ENCODE data around the gene WDR77.

DNA sequence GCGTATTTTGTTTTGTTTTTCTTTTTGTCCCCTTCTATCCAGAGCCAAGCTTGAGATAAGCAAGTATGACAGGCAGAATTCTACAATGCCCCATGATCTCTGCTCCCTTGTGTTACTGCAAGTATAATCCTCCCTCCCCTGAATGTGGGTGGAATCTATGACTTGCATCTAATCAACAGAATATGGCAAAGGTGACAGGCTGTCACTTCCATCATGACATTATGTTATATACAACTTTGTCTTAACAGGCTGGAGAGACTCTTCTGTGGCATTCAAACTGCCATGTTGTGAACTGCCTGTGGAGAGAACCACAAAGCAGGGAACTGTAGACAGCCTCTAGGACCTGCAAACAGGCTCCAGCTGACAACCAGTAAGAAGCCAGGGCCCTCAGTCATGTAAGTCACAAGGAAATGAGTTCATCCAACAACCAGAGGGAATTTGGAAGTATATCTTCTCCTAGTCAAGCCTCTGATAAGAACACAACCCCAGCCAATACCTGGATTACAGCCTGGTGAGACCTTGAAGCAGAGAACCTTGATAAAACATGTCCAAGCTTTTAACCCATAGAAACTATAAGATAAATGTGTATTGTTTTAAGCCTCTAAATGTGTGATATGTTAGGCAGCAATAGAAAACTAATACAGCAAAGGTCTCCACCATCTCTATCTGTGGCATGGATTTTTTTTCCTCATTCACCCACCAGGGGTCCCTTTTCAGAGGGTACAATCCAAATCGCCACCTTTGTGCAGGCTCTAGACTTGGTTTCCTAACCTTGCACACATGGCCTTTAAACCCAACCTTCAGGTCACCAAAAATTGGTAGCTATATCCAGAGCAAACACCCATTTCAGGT is 19.0 kb upstream of the WDR77 start:
- TF ChIP-seq FOXA1 (IDR thresholded peaks at IDR 0.05) (no peak), SUZ12 (IDR thresholded peaks at IDR 0.05) (no peak), SP1 (IDR thresholded peaks at IDR 0.05) (no peak), ZNF384 (IDR thresholded peaks at IDR 0.05) (no peak), CTBP1 (IDR thresholded peaks at IDR 0.05; ENCODE audit: borderline replicate concordance) (no peak), TARDBP (IDR thresholded peaks at IDR 0.05) (no peak), BHLHE40 (IDR thresholded peaks at IDR 0.05; ENCODE audit: borderline replicate concordance) (no peak)
- TF ChIP-seq, protein P1, sequence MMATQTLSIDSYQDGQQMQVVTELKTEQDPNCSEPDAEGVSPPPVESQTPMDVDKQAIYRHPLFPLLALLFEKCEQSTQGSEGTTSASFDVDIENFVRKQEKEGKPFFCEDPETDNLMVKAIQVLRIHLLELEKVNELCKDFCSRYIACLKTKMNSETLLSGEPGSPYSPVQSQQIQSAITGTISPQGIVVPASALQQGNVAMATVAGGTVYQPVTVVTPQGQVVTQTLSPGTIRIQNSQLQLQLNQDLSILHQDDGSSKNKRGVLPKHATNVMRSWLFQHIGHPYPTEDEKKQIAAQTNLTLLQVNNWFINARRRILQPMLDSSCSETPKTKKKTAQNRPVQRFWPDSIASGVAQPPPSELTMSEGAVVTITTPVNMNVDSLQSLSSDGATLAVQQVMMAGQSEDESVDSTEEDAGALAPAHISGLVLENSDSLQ (IDR thresholded peaks at IDR 0.05), result no peak

Data from HEK293T (cell line).